PC-9 (cell line): ENCODE results near the gene DCUN1D4. TPM values are rescaled to one million over a fixed set of nuclear protein-coding genes. Genes with fewer than 3 reads are reported as not detected.

Experiments
- BruUV-seq: library from RNA; stranded (reverse); fragments of 400-500 nt; replicated peaks from 2 replicates; lab custom pipeline; 2021; lab: Mats Ljungman, UMichigan
- CTCF ChIA-PET: fragments of 300-600 bp; sonication (Branson Sonifier 250); formaldehyde crosslinking; loops from one replicate; lab custom pipeline; 2022; ENCODE audit warnings: antibody characterized with exemption; lab: Charles Lee
- POLR2A ChIA-PET: fragments of 300-600 bp; sonication (Branson Sonifier 250); formaldehyde crosslinking; loops from one replicate; lab custom pipeline; 2022; ENCODE audit warnings: antibody characterized with exemption; ENCODE audit not compliant: unreplicated experiment; lab: Charles Lee
- DNase-seq, 2 experiments: peaks; one replicate each; pipeline versions ENCODE4 v3.0.0 to v3.0.0-alpha.2; 2015 to 2022; ENCODE audit warnings: mixed read lengths in 1 of 2
- H2AFZ ChIP-seq: fragments of 200-600 bp; sonication (generic); 2 replicates; pipeline ENCODE4 v1.8.1; 2017; ENCODE audit warnings: antibody characterized with exemption
- H3F3A ChIP-seq: fragments of 200-600 bp; sonication (generic); 2 replicates; pipeline ENCODE4 v1.8.1; 2017; ENCODE audit warnings: antibody characterized with exemption, mild to moderate bottlenecking, low read depth; ENCODE audit not compliant: insufficient read depth
- H3K27ac ChIP-seq: fragments of 200-600 bp; sonication (generic); 2 replicates; pipeline ENCODE4 v1.6.1; 2016; ENCODE audit warnings: mixed run types
- H3K27me3 ChIP-seq: fragments of 200-600 bp; sonication (generic); 2 replicates; pipeline ENCODE4 v1.6.1; 2016; ENCODE audit warnings: low read depth, mixed run types; ENCODE audit not compliant: insufficient read depth
- H3K36me3 ChIP-seq: fragments of 200-600 bp; sonication (generic); 2 replicates; pipeline ENCODE4 v1.6.1; 2016; ENCODE audit warnings: low read depth, mixed run types
- H3K4me1 ChIP-seq: fragments of 200-600 bp; sonication (generic); replicated peaks from 2 replicates; pipeline ENCODE4 v1.6.1; 2016; ENCODE audit warnings: mixed run types; ENCODE audit not compliant: insufficient read depth
- H3K4me2 ChIP-seq: fragments of 200-600 bp; sonication (generic); 2 replicates; pipeline ENCODE4 v1.6.1; 2017; ENCODE audit warnings: mixed run types
- H3K4me3 ChIP-seq: fragments of 200-600 bp; sonication (generic); 2 replicates; pipeline ENCODE4 v1.6.1; 2016; ENCODE audit warnings: mixed run types
- H3K79me2 ChIP-seq: fragments of 200-600 bp; sonication (generic); 2 replicates; pipeline ENCODE4 v1.6.1; 2017; ENCODE audit warnings: low read depth, mixed run types
- H3K9me2 ChIP-seq: fragments of 200-600 bp; sonication (generic); 2 replicates; pipeline ENCODE4 v1.8.1; 2017; ENCODE audit warnings: mild to moderate bottlenecking; ENCODE audit not compliant: insufficient read depth
- H3K9me3 ChIP-seq: fragments of 200-600 bp; sonication (generic); 2 replicates; pipeline ENCODE4 v1.8.1; 2016; ENCODE audit warnings: low read depth; ENCODE audit not compliant: insufficient read depth
- H4K20me1 ChIP-seq: fragments of 200-600 bp; sonication (generic); 2 replicates; pipeline ENCODE4 v1.8.1; 2017; ENCODE audit not compliant: insufficient read depth
- CTCF ChIP-seq: fragments of 200-600 bp; sonication (generic); conservative IDR thresholded peaks from 2 replicates; pipeline ENCODE4 v1.6.1; 2017; ENCODE audit warnings: mixed run types, antibody characterized with exemption, mild to moderate bottlenecking, moderate library complexity
- EZH2 ChIP-seq: fragments of 200-600 bp; sonication (generic); IDR thresholded peaks from 2 replicates; pipeline ENCODE4 v1.8.0; 2017; ENCODE audit warnings: antibody characterized with exemption, low read depth
- intact Hi-C: fragments of 100-400 bp; cut with micrococcal nuclease; formaldehyde crosslinking; loops from one replicate; pipeline ENCODE4 v1.10.0; 2022; ENCODE audit not compliant: unreplicated experiment
- total RNA-seq: library from RNA; stranded (reverse); gene quantifications from 2 replicates; pipeline ENCODE4 v1.2.3, GENCODE V29; 2021

The DCUN1D4 gene
- total RNA-seq, 1 experiment from 2014 or later = 24.9 TPM

- DNase-seq = no peak
- H3K79me2 ChIP-seq = no peaks in the 10 kb centered on the region
- no peak overlapping the region for H3K4me3 ChIP-seq
- intact Hi-C loops = no loop called here
- no peak overlapping the region for H3K4me2 ChIP-seq
- H3K4me1 ChIP-seq = no peaks in the 10 kb centered on the region
- H3K36me3 ChIP-seq = peaks cover 6% of the 10 kb centered on the region; the same call in 1 of the 2 replicates
- H3F3A ChIP-seq = no peaks in the 10 kb centered on the region
- no peaks in the 10 kb centered on the region for H3K9me3 ChIP-seq
- H2AFZ ChIP-seq = no peak overlapping the region
- ChIA-PET POLR2A (no interaction called here), CTCF (no interaction called here)
- H4K20me1 ChIP-seq = no peaks in the 10 kb centered on the region
- TF ChIP-seq EZH2 (no peak), CTCF (no peak)
- H3K9me2 ChIP-seq = no peaks in the 10 kb centered on the region
- no TSS peak for BruUV-seq
- H3K27me3 ChIP-seq = no peaks in the 10 kb centered on the region
- no peak overlapping the region for H3K27ac ChIP-seq
Measured at GRCh38 chr4:51878431-51878830, 35.5 kb downstream of the DCUN1D4 start.

- Histone ChIP-seq H3K4me3 (no peak overlapping the region), H2AFZ (no peak overlapping the region), H3K27me3 (no peaks in the 10 kb centered on the region), H3K27ac (no peak overlapping the region), H3K79me2 (no peaks in the 10 kb centered on the region), H3K4me2 (no peak overlapping the region), H3K9me3 (no peaks in the 10 kb centered on the region), H3K36me3 (peaks cover 6% of the 10 kb centered on the region; the same call in 1 of the 2 replicates), H3F3A (no peaks in the 10 kb centered on the region), H3K9me2 (no peaks in the 10 kb centered on the region), H3K4me1 (no peaks in the 10 kb centered on the region), H4K20me1 (no peaks in the 10 kb centered on the region)
- ChIA-PET POLR2A (no interaction called here), CTCF (no interaction called here)
- intact Hi-C loops = no loop called here
- no TSS peak for BruUV-seq
- no peak for DNase-seq
- TF ChIP-seq CTCF = no peak
Measured at GRCh38 chr4:51880016-51880915, 37.3 kb downstream of the DCUN1D4 start.

GRCh38 chr4:51884055-51884454 is 41.1 kb downstream of the DCUN1D4 start:
- H3K79me2 ChIP-seq = no peaks in the 10 kb centered on the region
- H3K4me3 ChIP-seq = no peak overlapping the region
- H3K27ac ChIP-seq = no peak overlapping the region
- intact Hi-C loops = no loop called here
- no peak overlapping the region for H3K4me2 ChIP-seq
- BruUV-seq = no TSS peak
- no peaks in the 10 kb centered on the region for H4K20me1 ChIP-seq
- H3K27me3 ChIP-seq = no peaks in the 10 kb centered on the region
- no peak for DNase-seq
- POLR2A ChIA-PET = no interaction called here
- no peaks in the 10 kb centered on the region for H3K36me3 ChIP-seq
- no peaks in the 10 kb centered on the region for H3F3A ChIP-seq
- CTCF ChIA-PET = no interaction called here
- no peaks in the 10 kb centered on the region for H3K9me2 ChIP-seq
- H3K9me3 ChIP-seq = no peaks in the 10 kb centered on the region
- H2AFZ ChIP-seq = no peak overlapping the region
- H3K4me1 ChIP-seq = no peaks in the 10 kb centered on the region
- TF ChIP-seq CTCF (no peak), EZH2 (no peak)
